B cell (primary cell): ENCODE measurements around the gene TUBG1.

ENCODE experiments used
- EZH2 ChIP-seq: IDR thresholded peaks from 2 replicates; pipeline ENCODE4 v1.6.1; 2012; ENCODE audit warnings: borderline replicate concordance, low read depth, mild to moderate bottlenecking, moderate library complexity, low read length; ENCODE audit not compliant: insufficient read depth, poor library complexity, severe bottlenecking
- TF ChIP-seq, protein P1 (sequence below): fragments of 200-600 bp; IDR thresholded peaks from one replicate; pipeline ENCODE4 v1.8.0; 2022; ENCODE audit warnings: antibody characterized with exemption, mild to moderate bottlenecking

DNA sequence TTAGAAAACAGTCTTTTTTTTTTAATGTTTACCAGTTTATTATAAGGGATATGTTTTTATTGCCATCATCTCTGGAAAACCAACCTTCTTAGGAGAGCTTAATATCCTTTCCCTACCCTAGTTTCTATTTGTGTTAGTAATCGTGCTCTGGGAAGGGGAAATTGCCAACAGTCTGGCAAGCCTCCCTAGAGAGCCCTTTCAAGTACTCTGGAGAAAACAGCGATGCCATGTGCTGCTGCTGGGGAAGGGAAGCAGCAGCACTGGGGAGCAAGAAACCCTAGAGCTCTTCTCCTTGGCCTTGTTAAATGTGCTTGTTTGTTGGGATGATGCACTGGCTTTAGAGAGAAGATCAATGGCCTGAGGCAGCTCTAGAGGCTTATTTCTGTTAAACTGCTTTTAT, 10.6 kb upstream of the TUBG1 start:
- TF ChIP-seq, protein P1, sequence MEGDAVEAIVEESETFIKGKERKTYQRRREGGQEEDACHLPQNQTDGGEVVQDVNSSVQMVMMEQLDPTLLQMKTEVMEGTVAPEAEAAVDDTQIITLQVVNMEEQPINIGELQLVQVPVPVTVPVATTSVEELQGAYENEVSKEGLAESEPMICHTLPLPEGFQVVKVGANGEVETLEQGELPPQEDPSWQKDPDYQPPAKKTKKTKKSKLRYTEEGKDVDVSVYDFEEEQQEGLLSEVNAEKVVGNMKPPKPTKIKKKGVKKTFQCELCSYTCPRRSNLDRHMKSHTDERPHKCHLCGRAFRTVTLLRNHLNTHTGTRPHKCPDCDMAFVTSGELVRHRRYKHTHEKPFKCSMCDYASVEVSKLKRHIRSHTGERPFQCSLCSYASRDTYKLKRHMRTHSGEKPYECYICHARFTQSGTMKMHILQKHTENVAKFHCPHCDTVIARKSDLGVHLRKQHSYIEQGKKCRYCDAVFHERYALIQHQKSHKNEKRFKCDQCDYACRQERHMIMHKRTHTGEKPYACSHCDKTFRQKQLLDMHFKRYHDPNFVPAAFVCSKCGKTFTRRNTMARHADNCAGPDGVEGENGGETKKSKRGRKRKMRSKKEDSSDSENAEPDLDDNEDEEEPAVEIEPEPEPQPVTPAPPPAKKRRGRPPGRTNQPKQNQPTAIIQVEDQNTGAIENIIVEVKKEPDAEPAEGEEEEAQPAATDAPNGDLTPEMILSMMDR = no peak
- TF ChIP-seq EZH2 = no peak
